ENCODE measurements around the gene EEF2.
A peak's percentile ranks its signal among the peaks of the same experiment; 100 is the strongest.
"Not testable (repeated sequence)": the region's sequence is repeated elsewhere in the genome, so short reads cannot be mapped to it uniquely, and the experiment has no call there.

EEF2 gene

GRCh38 chr19:3968556-3969434 lies 16.5 kb downstream of the EEF2 start:
- peak; percentile 72 for DNase-seq (ENCODE audit: low spot score)

GRCh38 chr19:3967983-3968382 lies 17.3 kb downstream of the EEF2 start:
- DNase-seq (ENCODE audit: low spot score) = not testable (repeated sequence)

GRCh38 chr19:3966051-3967017 lies 18.9 kb downstream of the EEF2 start:
- DNase-seq (ENCODE audit: low spot score) = no peak

GRCh38 chr19:3964256-3965194 lies 20.7 kb downstream of the EEF2 start:
- no peak for DNase-seq (ENCODE audit: low spot score)

GRCh38 chr19:3963458-3964255 lies 21.6 kb downstream of the EEF2 start:
- DNase-seq (ENCODE audit: low spot score) = no peak

- no peak for DNase-seq (ENCODE audit: low spot score)
Measured at GRCh38 chr19:3961007-3961406, 24.3 kb downstream of the EEF2 start.

GRCh38 chr19:3959766-3960131 lies 25.5 kb downstream of the EEF2 start:
- DNase-seq (ENCODE audit: low spot score) = no peak

- DNase-seq (ENCODE audit: low spot score) = no peak
Measured at GRCh38 chr19:3958836-3959765, 26.2 kb downstream of the EEF2 start.

GRCh38 chr19:3955688-3956087 lies 29.6 kb downstream of the EEF2 start:
- no peak for DNase-seq (ENCODE audit: low spot score)

GRCh38 chr19:3955276-3955675 lies 30.0 kb downstream of the EEF2 start:
- not testable (repeated sequence) for DNase-seq (ENCODE audit: low spot score)

- no peak for DNase-seq (ENCODE audit: low spot score)
Measured at GRCh38 chr19:3954107-3954506, 31.2 kb downstream of the EEF2 start.

GRCh38 chr19:3952755-3953276 lies 32.4 kb downstream of the EEF2 start:
- DNase-seq (ENCODE audit: low spot score) = not testable (repeated sequence)

- DNase-seq (ENCODE audit: low spot score) = no peak
Measured at GRCh38 chr19:3950871-3951861, 34.1 kb downstream of the EEF2 start.

- no peak for DNase-seq (ENCODE audit: low spot score)
Measured at GRCh38 chr19:3949997-3950859, 35.0 kb downstream of the EEF2 start.

- no peak for DNase-seq (ENCODE audit: low spot score)
Measured at GRCh38 chr19:3949294-3949693, 36.0 kb downstream of the EEF2 start.

- DNase-seq (ENCODE audit: low spot score) = not testable (repeated sequence)
Measured at GRCh38 chr19:3947316-3947933, 37.8 kb downstream of the EEF2 start.

GRCh38 chr19:3945838-3946237 lies 39.4 kb downstream of the EEF2 start:
- DNase-seq (ENCODE audit: low spot score) = no peak

All from Ammon's horn (tissue), 1 donor.